PC-3 (cell line): ENCODE data around the gene ATG4B.

ENCODE experiments used
- EZH2phosphoT487 ChIP-seq: fragments of 300-600 bp; sonication (generic); IDR thresholded peaks from 2 replicates; pipeline ENCODE4 v1.6.1; 2018; ENCODE audit warnings: mild to moderate bottlenecking, antibody characterized with exemption, low read length, borderline replicate concordance
- TF ChIP-seq, protein P1 (sequence below): fragments of 300-600 bp; sonication (generic); conservative IDR thresholded peaks from 2 replicates; pipeline ENCODE4 v1.5.1; 2017; ENCODE audit warnings: antibody characterized with exemption, low read depth, mild to moderate bottlenecking, low read length

DNA sequence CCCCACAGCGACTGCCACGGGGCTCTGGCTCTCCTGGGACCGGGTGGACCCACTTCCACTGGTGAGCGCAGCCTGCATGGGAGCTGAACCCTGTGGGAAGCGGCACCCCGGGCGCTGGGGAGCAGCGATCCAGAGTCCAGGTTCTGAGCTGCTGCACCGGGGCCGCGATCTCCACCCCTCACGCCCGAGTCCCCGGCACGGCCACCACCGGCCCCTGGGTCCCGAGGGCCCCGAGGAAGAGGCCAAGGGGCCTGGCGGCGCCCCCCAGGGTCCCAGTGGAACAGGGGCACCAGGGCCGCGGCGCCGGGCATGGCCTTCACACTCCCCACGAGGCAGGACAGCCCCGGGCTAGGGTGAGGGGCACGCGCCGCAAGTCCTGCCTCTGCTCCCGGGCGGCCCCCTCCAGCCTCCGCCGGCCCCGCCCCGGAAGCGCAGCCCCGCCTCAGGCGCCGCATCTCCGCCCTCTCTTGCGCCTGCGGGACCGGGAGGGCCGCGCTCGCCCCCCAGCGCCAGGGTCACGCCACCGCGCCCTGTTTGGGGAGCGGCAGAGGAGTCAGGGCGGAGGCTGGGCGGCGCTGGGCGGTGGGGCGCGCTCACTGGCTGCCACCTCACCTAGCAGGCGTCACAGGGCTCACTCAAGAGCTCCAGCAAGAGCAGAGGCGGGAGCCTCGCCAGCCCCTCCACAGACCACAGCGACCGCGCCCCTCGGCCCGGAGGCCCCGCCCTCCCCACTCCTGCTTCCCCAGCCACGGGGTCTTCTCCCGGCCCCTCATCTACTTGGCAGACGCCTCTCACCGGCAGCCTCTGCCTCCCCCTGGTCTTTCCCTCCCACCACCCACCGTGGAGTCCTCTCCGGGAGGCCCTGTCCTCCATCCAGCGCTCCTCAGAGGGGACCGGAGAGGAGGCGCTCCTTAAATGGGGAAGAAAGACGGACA, 27.4 kb upstream of the ATG4B start:
- TF ChIP-seq, protein P1, sequence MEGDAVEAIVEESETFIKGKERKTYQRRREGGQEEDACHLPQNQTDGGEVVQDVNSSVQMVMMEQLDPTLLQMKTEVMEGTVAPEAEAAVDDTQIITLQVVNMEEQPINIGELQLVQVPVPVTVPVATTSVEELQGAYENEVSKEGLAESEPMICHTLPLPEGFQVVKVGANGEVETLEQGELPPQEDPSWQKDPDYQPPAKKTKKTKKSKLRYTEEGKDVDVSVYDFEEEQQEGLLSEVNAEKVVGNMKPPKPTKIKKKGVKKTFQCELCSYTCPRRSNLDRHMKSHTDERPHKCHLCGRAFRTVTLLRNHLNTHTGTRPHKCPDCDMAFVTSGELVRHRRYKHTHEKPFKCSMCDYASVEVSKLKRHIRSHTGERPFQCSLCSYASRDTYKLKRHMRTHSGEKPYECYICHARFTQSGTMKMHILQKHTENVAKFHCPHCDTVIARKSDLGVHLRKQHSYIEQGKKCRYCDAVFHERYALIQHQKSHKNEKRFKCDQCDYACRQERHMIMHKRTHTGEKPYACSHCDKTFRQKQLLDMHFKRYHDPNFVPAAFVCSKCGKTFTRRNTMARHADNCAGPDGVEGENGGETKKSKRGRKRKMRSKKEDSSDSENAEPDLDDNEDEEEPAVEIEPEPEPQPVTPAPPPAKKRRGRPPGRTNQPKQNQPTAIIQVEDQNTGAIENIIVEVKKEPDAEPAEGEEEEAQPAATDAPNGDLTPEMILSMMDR: no peak
- no peak for TF ChIP-seq EZH2phosphoT487
